ENCODE results near the gene PMEL. TPM values are rescaled to one million over a fixed set of nuclear protein-coding genes. Genes with fewer than 3 reads are reported as not detected.

The PMEL gene
- total and polyA plus RNA-seq, 9 of the 15 experiments (the other 6 are each of a cell fraction or from before 2014, with no cell fraction given): 0.36 to 2.0 (median 0.98) TPM

DNA sequence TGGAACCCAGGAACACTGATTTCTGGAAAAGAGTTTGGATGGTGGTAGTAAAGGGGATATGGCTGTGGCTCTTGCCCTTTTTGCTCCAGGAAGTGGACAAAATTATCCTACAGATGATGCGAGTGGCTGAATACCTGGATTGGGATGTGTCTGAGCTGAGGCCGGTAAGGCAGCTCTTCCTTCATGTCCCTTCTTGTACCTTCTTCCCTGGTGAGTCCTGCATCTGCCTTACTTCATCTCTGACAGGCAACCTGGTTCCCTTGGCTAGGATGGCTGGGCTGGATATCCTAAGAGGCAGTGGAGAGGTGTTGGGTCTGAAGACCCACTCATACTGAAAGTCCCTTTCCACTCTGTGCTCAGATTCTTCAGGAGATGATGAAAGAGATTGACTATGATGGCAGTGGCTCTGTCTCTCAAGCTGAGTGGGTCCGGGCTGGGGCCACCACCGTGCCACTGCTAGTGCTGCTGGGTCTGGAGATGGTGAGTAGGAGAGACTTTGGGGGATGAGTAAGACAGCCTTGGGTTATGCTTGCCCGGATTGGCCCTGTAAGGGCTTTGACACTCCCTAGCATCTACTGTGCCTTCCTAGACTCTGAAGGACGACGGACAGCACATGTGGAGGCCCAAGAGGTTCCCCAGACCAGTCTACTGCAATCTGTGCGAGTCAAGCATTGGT, 26.9 kb downstream of the PMEL start (continued):
- TF ChIP-seq, protein P1, sequence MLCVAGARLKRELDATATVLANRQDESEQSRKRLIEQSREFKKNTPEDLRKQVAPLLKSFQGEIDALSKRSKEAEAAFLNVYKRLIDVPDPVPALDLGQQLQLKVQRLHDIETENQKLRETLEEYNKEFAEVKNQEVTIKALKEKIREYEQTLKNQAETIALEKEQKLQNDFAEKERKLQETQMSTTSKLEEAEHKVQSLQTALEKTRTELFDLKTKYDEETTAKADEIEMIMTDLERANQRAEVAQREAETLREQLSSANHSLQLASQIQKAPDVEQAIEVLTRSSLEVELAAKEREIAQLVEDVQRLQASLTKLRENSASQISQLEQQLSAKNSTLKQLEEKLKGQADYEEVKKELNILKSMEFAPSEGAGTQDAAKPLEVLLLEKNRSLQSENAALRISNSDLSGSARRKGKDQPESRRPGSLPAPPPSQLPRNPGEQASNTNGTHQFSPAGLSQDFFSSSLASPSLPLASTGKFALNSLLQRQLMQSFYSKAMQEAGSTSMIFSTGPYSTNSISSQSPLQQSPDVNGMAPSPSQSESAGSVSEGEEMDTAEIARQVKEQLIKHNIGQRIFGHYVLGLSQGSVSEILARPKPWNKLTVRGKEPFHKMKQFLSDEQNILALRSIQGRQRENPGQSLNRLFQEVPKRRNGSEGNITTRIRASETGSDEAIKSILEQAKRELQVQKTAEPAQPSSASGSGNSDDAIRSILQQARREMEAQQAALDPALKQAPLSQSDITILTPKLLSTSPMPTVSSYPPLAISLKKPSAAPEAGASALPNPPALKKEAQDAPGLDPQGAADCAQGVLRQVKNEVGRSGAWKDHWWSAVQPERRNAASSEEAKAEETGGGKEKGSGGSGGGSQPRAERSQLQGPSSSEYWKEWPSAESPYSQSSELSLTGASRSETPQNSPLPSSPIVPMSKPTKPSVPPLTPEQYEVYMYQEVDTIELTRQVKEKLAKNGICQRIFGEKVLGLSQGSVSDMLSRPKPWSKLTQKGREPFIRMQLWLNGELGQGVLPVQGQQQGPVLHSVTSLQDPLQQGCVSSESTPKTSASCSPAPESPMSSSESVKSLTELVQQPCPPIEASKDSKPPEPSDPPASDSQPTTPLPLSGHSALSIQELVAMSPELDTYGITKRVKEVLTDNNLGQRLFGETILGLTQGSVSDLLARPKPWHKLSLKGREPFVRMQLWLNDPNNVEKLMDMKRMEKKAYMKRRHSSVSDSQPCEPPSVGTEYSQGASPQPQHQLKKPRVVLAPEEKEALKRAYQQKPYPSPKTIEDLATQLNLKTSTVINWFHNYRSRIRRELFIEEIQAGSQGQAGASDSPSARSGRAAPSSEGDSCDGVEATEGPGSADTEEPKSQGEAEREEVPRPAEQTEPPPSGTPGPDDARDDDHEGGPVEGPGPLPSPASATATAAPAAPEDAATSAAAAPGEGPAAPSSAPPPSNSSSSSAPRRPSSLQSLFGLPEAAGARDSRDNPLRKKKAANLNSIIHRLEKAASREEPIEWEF (CRISPR knock-in tag; IDR thresholded peaks at IDR 0.05): no peak

DNA sequence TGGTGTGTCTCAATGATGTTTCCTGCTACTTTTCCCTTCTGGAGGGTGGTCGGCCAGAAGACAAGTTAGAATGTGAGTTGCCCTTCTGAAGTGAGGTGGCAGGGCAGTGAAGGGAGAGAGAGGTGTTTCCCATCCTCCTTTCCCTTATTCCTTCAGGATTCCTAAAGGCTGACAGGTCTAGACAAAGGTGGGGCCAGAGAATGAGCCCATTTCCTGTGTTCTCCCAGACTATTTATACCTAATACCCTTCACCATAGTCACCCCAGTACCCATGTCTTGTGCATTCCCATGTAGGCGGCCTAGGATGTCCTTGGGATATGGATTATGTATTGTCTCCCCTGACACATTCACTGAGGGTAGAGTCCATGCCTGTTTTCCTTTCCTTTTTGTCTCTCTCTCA, 27.9 kb downstream of the PMEL start:
- Histone ChIP-seq H3K27ac (ENCODE audit: extremely low read depth, low read depth, low read length) (no peak overlapping the region), H4K20me1 (replicated peaks; ENCODE audit: control insufficient read depth, insufficient read depth, low read length) (no peaks in the 10 kb centered on the region), H3K9me3 (replicated peaks; ENCODE audit: control insufficient read depth, insufficient read depth, low read depth, low read length) (no peaks in the 10 kb centered on the region), H3K4me1 (replicated peaks in 1 of 2; ENCODE audit: control insufficient read depth in 2 of 2, insufficient read depth in 2 of 2, low read length in 2 of 2) (peaks cover 7 to 13% of the 10 kb centered on the region in 2 experiments; a peak in 4 of 5 replicates), H3K36me3 (ENCODE audit: control insufficient read depth, insufficient read depth, low read length) (no peaks in the 10 kb centered on the region), H3K27me3 (ENCODE audit: control insufficient read depth in 2 of 2, insufficient read depth in 2 of 2, low read length in 2 of 2) (no peaks in the 10 kb centered on the region; a peak in 1 of 5 replicates), H3K9me1 (ENCODE audit: control insufficient read depth, insufficient read depth, low read length) (no peaks in the 10 kb centered on the region), H3K9ac (ENCODE audit: insufficient read depth in 1 of 2, low read depth in 2 of 2, low read length in 2 of 2) (no peak overlapping the region), H2AFZ (ENCODE audit: low read depth, low read length) (no peak overlapping the region), H3K4me2 (ENCODE audit: insufficient read depth, low read length) (no peak overlapping the region), H3K4me3 (no peak overlapping the region), H3K79me2 (ENCODE audit: control insufficient read depth, insufficient read depth, low read length) (no peaks in the 10 kb centered on the region)
- intact Hi-C loops (cut with micrococcal nuclease): no loop called here
- ChIA-PET POLR2A (interaction anchor here (0.6 kb wide), 1 partner anchor 219 kb away, joined by 5 read pairs; no protein-coding TSS in a partner anchor), CTCF (ENCODE audit: low intra/inter-chr PET ratio) (no interaction called here)
- in situ Hi-C loops (cut with MboI): no loop called here
- WGBS (ENCODE audit: insufficient coverage, low coverage, missing lambda C conversion rate): 21% methylated on average over 2 of the region's 2 CpGs
- FAIRE-seq (no peak), ATAC-seq (no peak), DNase-seq (ENCODE audit: extremely low read depth in 1 of 4, low spot score in 3 of 4) (no peak)
- TF ChIP-seq SIN3A (IDR thresholded peaks at IDR 0.05; ENCODE audit: borderline replicate concordance in 2 of 2, control insufficient read depth in 1 of 2, low read depth in 2 of 2, low read length in 2 of 2) (no peak), HDAC8 (tag; IDR thresholded peaks at IDR 0.05) (no peak), FIP1L1 (IDR thresholded peaks at IDR 0.05; ENCODE audit: low read depth, low read length, poor library complexity, severe bottlenecking) (no peak), MCM5 (IDR thresholded peaks at IDR 0.05; ENCODE audit: low read depth) (no peak), ZNF57 (CRISPR knock-in tag; IDR thresholded peaks at IDR 0.05) (no peak), ZNF79 (CRISPR knock-in tag; IDR thresholded peaks at IDR 0.05; ENCODE audit: low read depth) (no peak), CTBP1 (IDR thresholded peaks at IDR 0.05; ENCODE audit: borderline replicate concordance) (no peak), FOXA3 (CRISPR knock-in tag; conservative IDR thresholded peaks at IDR 0.05 in 1 of 2, IDR thresholded peaks at IDR 0.05 in 1 of 2) (no peak), TEAD2 (tag; IDR thresholded peaks at IDR 0.05) (no peak), ZNF212 (CRISPR knock-in tag; IDR thresholded peaks at IDR 0.05) (no peak), CHCHD3 (CRISPR knock-in tag; IDR thresholded peaks at IDR 0.05) (no peak)
- no TSS peak for BruUV-seq (replicated peaks)
